ENCODE measurements around the gene DLG1. TPM values are rescaled to one million over a fixed set of nuclear protein-coding genes. Genes with fewer than 3 reads are reported as not detected.
"Not testable (repeated sequence)": the region's sequence is repeated elsewhere in the genome, so short reads cannot be mapped to it uniquely, and the experiment has no call there.

The DLG1 gene
- total and polyA plus RNA-seq, 7 experiments from 2014 or later: 27.9 to 96.5 (median 85.9) TPM

GRCh38 chr3:197068077-197068476 is 230.3 kb downstream of the DLG1 start:
- H3K4me1 Mint-ChIP-seq: peaks cover 0 to 2% (median 0%) of the 10 kb centered on the region in 7 donors
- H3K36me3 Mint-ChIP-seq: peaks cover 7 to 20% (median 11%) of the 10 kb centered on the region in 5 donors
- H3K27ac Mint-ChIP-seq: no peak overlapping the region
- H3K27me3 Mint-ChIP-seq: no peaks in the 10 kb centered on the region
- Histone ChIP-seq H3K27me3 (ENCODE audit: control insufficient read depth in 2 of 2, insufficient read depth in 2 of 2, low read length in 2 of 2) (no peaks in the 10 kb centered on the region), H3K4me3 (ENCODE audit: low read length) (no peak overlapping the region), H3K36me3 (ENCODE audit: control insufficient read depth in 2 of 3, insufficient read depth in 3 of 3, low read length in 3 of 3) (peaks cover 0 to 23% (median 0%) of the 10 kb centered on the region in 3 experiments), H3K27ac (ENCODE audit: low read depth, low read length) (no peak overlapping the region), H3K4me1 (ENCODE audit: control insufficient read depth in 2 of 2, insufficient read depth in 2 of 2, low read length in 2 of 2) (no peaks in the 10 kb centered on the region), H3K9me3 (ENCODE audit: control insufficient read depth in 2 of 3, low read length in 3 of 3) (no peaks in the 10 kb centered on the region)
- H3K4me3 Mint-ChIP-seq: no peak overlapping the region
- no peak for ATAC-seq
- no peak for DNase-seq
- CTCF ChIA-PET: no interaction called here
- H3K9me3 Mint-ChIP-seq: no peaks in the 10 kb centered on the region
- POLR2A ChIA-PET: no interaction called here
- intact Hi-C loops (cut with micrococcal nuclease): no loop called here

DNA sequence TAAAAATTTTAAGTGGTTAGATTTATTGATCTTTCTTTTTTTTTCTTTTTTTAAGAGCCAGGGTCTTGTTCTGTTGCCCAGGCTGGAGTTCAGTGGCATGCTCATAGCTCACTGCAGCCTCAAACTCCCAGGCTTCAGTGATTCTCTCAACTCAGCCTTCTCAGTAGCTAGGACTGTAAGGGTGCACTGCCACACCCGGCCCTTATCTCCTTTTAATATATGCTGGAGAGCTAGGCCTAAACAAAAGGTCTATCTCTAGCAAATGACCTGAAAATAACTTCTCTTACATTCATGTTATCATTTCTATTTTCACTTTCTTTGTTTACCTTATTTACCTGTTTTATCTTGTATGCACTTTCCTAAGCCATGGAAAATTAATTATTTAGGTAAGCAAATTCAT is 233.6 kb downstream of the DLG1 start:
- Histone ChIP-seq H3K27me3 (ENCODE audit: control insufficient read depth in 2 of 2, insufficient read depth in 2 of 2, low read length in 2 of 2) (no peaks in the 10 kb centered on the region), H3K4me3 (ENCODE audit: low read length) (no peak overlapping the region), H3K9me3 (ENCODE audit: control insufficient read depth in 2 of 3, low read length in 3 of 3) (no peaks in the 10 kb centered on the region), H3K4me1 (ENCODE audit: control insufficient read depth in 2 of 2, insufficient read depth in 2 of 2, low read length in 2 of 2) (no peaks in the 10 kb centered on the region), H3K36me3 (ENCODE audit: control insufficient read depth in 2 of 3, insufficient read depth in 3 of 3, low read length in 3 of 3) (peaks cover 0 to 37% (median 0%) of the 10 kb centered on the region in 3 experiments), H3K27ac (ENCODE audit: low read depth, low read length) (no peak overlapping the region)
- ChIA-PET CTCF (interaction anchor here (0.6 kb wide), 1 partner anchor 38 kb away, joined by 4 read pairs; no protein-coding TSS in a partner anchor), POLR2A (interaction anchor here (0.7 kb wide), 1 partner anchor 248 kb away, joined by 3 read pairs; no protein-coding TSS in a partner anchor)
- intact Hi-C loops (cut with micrococcal nuclease): no loop called here
- H3K36me3 Mint-ChIP-seq: peaks cover 11 to 35% (median 21%) of the 10 kb centered on the region in 5 donors
- no peak overlapping the region for H3K4me3 Mint-ChIP-seq
- peaks cover 0 to 2% (median 0%) of the 10 kb centered on the region in 7 donors for H3K4me1 Mint-ChIP-seq
- ATAC-seq (no peak), DNase-seq (no peak)
- H3K27me3 Mint-ChIP-seq: no peaks in the 10 kb centered on the region
- peak overlapping the region in 1 of 9 donors; percentile 8 for H3K27ac Mint-ChIP-seq
- H3K9me3 Mint-ChIP-seq: no peaks in the 10 kb centered on the region

GRCh38 chr3:197062446-197062845 is 236.0 kb downstream of the DLG1 start:
- H3K27ac ChIP-seq (ENCODE audit: low read depth, low read length): no peak overlapping the region
- ChIA-PET POLR2A (interaction anchor here (0.7 kb wide), 1 partner anchor 1757 kb away, joined by 3 read pairs; no protein-coding TSS in a partner anchor), CTCF (no interaction called here)
- H3K27me3 Mint-ChIP-seq: no peaks in the 10 kb centered on the region
- no peaks in the 10 kb centered on the region for H3K4me1 ChIP-seq (ENCODE audit: control insufficient read depth in 2 of 2, insufficient read depth in 2 of 2, low read length in 2 of 2)
- peaks cover 0 to 2% (median 0%) of the 10 kb centered on the region in 7 donors for H3K4me1 Mint-ChIP-seq
- no peaks in the 10 kb centered on the region for H3K9me3 ChIP-seq (ENCODE audit: control insufficient read depth in 2 of 3, low read length in 3 of 3)
- no peak overlapping the region for H3K4me3 ChIP-seq (ENCODE audit: low read length)
- H3K4me3 Mint-ChIP-seq: no peak overlapping the region
- peak overlapping the region in 1 of 9 donors; percentile 10 for H3K27ac Mint-ChIP-seq
- no peak for DNase-seq
- peaks cover 5 to 57% (median 7%) of the 10 kb centered on the region in 3 experiments for H3K36me3 ChIP-seq (ENCODE audit: control insufficient read depth in 2 of 3, insufficient read depth in 3 of 3, low read length in 3 of 3)
- no peaks in the 10 kb centered on the region for H3K9me3 Mint-ChIP-seq
- H3K27me3 ChIP-seq (ENCODE audit: control insufficient read depth in 2 of 2, insufficient read depth in 2 of 2, low read length in 2 of 2): no peaks in the 10 kb centered on the region
- intact Hi-C loops (cut with micrococcal nuclease): no loop called here
- peaks cover 16 to 55% (median 35%) of the 10 kb centered on the region in 5 donors for H3K36me3 Mint-ChIP-seq
- no peak for ATAC-seq

DNA sequence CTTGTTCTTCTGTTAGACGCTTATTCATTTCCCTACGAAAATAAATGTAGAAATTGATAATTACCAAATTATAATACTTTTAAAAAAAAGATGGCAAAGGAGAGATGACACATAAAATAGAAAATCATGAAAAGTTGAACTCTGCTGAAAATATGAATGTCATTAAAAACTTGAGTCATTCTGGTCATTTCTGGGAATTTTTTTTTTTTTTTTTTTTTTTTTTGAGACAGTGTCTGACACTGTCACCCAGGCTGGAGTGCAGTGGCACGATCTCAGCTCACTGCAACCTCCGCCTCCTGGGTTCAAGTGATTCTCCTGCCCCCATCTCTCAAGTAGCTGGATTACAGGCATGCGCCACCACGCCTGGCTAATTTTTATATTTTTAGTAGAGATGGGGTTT is 246.8 kb downstream of the DLG1 start:
- H3K36me3 Mint-ChIP-seq: peaks cover 6 to 45% (median 26%) of the 10 kb centered on the region in 5 donors
- ATAC-seq; H3K27me3 Mint-ChIP-seq; H3K4me3 Mint-ChIP-seq; intact Hi-C loops (cut with micrococcal nuclease); H3K27ac ChIP-seq (ENCODE audit: low read depth, low read length); H3K27me3 ChIP-seq (ENCODE audit: control insufficient read depth in 2 of 2, insufficient read depth in 2 of 2, low read length in 2 of 2); H3K4me1 ChIP-seq (ENCODE audit: control insufficient read depth in 2 of 2, insufficient read depth in 2 of 2, low read length in 2 of 2); DNase-seq; H3K27ac Mint-ChIP-seq; H3K9me3 Mint-ChIP-seq; H3K4me1 Mint-ChIP-seq; CTCF ChIA-PET; POLR2A ChIA-PET; H3K4me3 ChIP-seq (ENCODE audit: low read length); H3K9me3 ChIP-seq (ENCODE audit: control insufficient read depth in 2 of 3, low read length in 3 of 3): not testable (repeated sequence)
- peaks cover 0 to 28% (median under 1%) of the 10 kb centered on the region in 3 experiments for H3K36me3 ChIP-seq (ENCODE audit: control insufficient read depth in 2 of 3, insufficient read depth in 3 of 3, low read length in 3 of 3)

- intact Hi-C loops (cut with micrococcal nuclease): no loop called here
- Histone ChIP-seq H3K4me1 (ENCODE audit: control insufficient read depth in 2 of 2, insufficient read depth in 2 of 2, low read length in 2 of 2) (no peaks in the 10 kb centered on the region), H3K9me3 (ENCODE audit: control insufficient read depth in 2 of 3, low read length in 3 of 3) (no peaks in the 10 kb centered on the region), H3K4me3 (ENCODE audit: low read length) (no peak overlapping the region), H3K36me3 (ENCODE audit: control insufficient read depth in 2 of 3, insufficient read depth in 3 of 3, low read length in 3 of 3) (peaks cover 0 to 28% (median 0%) of the 10 kb centered on the region in 3 experiments), H3K27me3 (ENCODE audit: control insufficient read depth in 2 of 2, insufficient read depth in 2 of 2, low read length in 2 of 2) (no peaks in the 10 kb centered on the region), H3K27ac (ENCODE audit: low read depth, low read length) (no peak overlapping the region)
- H3K4me3 Mint-ChIP-seq: no peak overlapping the region
- H3K27ac Mint-ChIP-seq: peak overlapping the region in 3 of 9 donors; percentile 7 to 38 (median 33)
- no peaks in the 10 kb centered on the region for H3K27me3 Mint-ChIP-seq
- peaks cover 0 to 3% (median 0%) of the 10 kb centered on the region in 7 donors for H3K4me1 Mint-ChIP-seq
- peaks cover 6 to 49% (median 26%) of the 10 kb centered on the region in 5 donors for H3K36me3 Mint-ChIP-seq
- H3K9me3 Mint-ChIP-seq: no peaks in the 10 kb centered on the region
- ChIA-PET CTCF (no interaction called here), POLR2A (no interaction called here)
- DNase-seq (no peak), ATAC-seq (no peak)
Measured at GRCh38 chr3:197050511-197050910, 247.9 kb downstream of the DLG1 start.

- no peak overlapping the region for H3K4me3 ChIP-seq (ENCODE audit: low read length)
- no peaks in the 10 kb centered on the region for H3K9me3 ChIP-seq (ENCODE audit: control insufficient read depth in 2 of 3, low read length in 3 of 3)
- CTCF ChIA-PET: interaction anchor here (0.7 kb wide), 1 partner anchor 10 kb away, joined by 3 read pairs; no protein-coding TSS in a partner anchor
- H3K27ac ChIP-seq (ENCODE audit: low read depth, low read length): no peak overlapping the region
- H3K4me3 Mint-ChIP-seq: no peak overlapping the region
- H3K27me3 Mint-ChIP-seq: no peaks in the 10 kb centered on the region
- DNase-seq (no peak), ATAC-seq (no peak)
- POLR2A ChIA-PET: no interaction called here
- H3K4me1 ChIP-seq (ENCODE audit: control insufficient read depth in 2 of 2, insufficient read depth in 2 of 2, low read length in 2 of 2): no peaks in the 10 kb centered on the region
- no peak overlapping the region for H3K27ac Mint-ChIP-seq
- no peaks in the 10 kb centered on the region for H3K9me3 Mint-ChIP-seq
- H3K4me1 Mint-ChIP-seq: peaks cover 0 to under 1% (median 0%) of the 10 kb centered on the region in 7 donors
- H3K36me3 ChIP-seq (ENCODE audit: control insufficient read depth in 2 of 3, insufficient read depth in 3 of 3, low read length in 3 of 3): peaks cover 0 to 16% (median 5%) of the 10 kb centered on the region in 3 experiments
- peaks cover 0 to 30% (median 10%) of the 10 kb centered on the region in 5 donors for H3K36me3 Mint-ChIP-seq
- intact Hi-C loops (cut with micrococcal nuclease): no loop called here
- no peaks in the 10 kb centered on the region for H3K27me3 ChIP-seq (ENCODE audit: control insufficient read depth in 2 of 2, insufficient read depth in 2 of 2, low read length in 2 of 2)
Measured at GRCh38 chr3:197042539-197042938, 255.9 kb downstream of the DLG1 start.

GRCh38 chr3:197041875-197042488 is 256.4 kb downstream of the DLG1 start:
- Histone ChIP-seq H3K27ac (ENCODE audit: low read depth, low read length) (no peak overlapping the region), H3K36me3 (ENCODE audit: control insufficient read depth in 2 of 3, insufficient read depth in 3 of 3, low read length in 3 of 3) (peaks cover 0 to 16% (median 5%) of the 10 kb centered on the region in 3 experiments), H3K27me3 (ENCODE audit: control insufficient read depth in 2 of 2, insufficient read depth in 2 of 2, low read length in 2 of 2) (no peaks in the 10 kb centered on the region), H3K4me3 (ENCODE audit: low read length) (no peak overlapping the region), H3K4me1 (ENCODE audit: control insufficient read depth in 2 of 2, insufficient read depth in 2 of 2, low read length in 2 of 2) (no peaks in the 10 kb centered on the region), H3K9me3 (ENCODE audit: control insufficient read depth in 2 of 3, low read length in 3 of 3) (no peaks in the 10 kb centered on the region)
- Mint-ChIP-seq H3K36me3 (peaks cover 0 to 26% (median 10%) of the 10 kb centered on the region in 5 donors), H3K27me3 (no peaks in the 10 kb centered on the region), H3K9me3 (no peaks in the 10 kb centered on the region), H3K4me1 (peaks cover 0 to under 1% (median 0%) of the 10 kb centered on the region in 7 donors), H3K4me3 (no peak overlapping the region), H3K27ac (no peak overlapping the region)
- ATAC-seq (no peak), DNase-seq (no peak)
- intact Hi-C loops (cut with micrococcal nuclease): no loop called here
- ChIA-PET POLR2A (no interaction called here), CTCF (interaction anchor here (0.7 kb wide), 1 partner anchor 10 kb away, joined by 3 read pairs; no protein-coding TSS in a partner anchor)

Data from naive thymus-derived CD4-positive, alpha-beta T cell (primary cell).